ENCODE data around the gene CTIF.

The CTIF gene

DNA sequence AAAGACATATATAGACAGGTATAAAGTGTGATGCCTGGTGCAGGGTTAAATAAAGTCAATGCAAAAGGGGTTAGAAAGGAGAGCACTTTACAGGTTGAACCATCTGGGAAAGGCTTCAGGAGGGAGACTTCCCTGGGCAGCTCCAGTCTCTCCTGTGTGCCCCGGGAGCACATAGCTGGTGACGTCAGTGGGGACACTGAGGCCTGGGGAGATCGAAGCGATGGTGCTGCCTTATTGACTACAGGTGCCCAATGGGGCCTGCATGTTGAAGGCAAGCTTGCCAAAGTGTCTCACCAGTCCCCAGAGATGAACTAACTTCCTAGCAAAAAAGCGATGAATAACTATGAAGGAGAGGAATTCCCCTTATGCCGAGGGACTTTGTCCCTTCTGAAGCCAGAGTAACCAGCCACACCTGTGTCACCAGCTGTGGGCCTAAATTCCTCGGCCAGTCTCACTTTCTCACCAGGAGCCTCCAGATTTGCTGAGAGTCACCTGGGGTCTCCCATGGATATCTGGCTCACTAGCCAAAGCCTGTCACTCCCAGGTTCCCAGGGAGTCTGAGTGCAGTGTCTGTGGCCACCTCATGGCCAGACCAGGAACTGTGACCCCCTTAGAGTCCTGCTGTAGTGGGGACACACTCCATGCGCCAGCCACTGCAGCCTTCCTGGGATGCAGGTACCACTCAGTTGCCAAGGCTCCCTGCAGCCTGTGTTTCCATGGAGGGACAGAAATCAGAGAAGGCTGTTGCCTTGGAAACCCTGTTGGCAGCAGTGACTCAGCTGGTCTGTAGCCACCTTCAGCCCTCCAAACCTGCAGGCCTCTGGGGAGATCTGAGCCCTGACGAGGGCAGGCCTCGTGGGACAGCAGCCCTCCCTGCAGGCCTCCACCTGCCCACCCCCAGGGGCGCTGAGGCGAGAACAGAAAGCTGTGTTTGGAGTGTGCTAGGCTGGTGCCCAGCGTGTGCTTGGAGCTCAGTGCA, 128.7 kb downstream of the CTIF start:
- no peak for DNase-seq (ENCODE audit: low spot score)

DNA sequence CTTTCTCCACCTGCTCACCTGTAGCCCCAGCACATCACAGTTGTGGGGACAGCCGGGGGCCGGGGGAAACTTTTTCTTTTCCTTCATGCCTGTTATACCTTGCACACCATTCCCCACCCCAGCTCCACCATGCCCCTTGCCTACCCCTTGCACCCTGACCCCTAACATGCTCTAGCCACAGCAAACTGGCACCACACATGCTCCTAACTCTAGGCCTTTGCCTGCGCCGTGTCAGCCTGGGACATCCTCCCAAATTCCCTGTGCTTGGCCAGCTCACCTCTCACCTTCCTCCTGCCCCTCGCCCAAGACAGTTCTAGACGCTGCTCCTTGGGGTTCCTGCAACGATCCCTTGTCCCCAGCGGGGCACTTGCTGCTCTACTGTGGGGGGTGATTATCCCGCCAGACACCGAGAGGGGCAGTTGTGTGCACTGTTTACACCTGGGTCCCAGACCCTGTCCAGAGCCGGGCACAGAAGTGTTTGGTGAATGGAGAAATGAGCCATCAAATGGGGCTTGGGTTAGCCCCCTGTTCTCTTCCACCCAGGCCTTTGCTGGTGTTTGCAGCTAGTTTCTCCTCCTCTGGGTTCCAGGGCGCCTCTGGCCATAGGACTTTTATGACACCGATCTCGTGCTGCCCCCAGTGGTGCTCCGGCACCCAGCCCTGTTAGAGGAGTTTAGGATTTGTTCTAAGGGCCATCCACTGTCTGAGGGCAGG, 129.8 kb downstream of the CTIF start:
- no peak for DNase-seq (ENCODE audit: low spot score)

DNA sequence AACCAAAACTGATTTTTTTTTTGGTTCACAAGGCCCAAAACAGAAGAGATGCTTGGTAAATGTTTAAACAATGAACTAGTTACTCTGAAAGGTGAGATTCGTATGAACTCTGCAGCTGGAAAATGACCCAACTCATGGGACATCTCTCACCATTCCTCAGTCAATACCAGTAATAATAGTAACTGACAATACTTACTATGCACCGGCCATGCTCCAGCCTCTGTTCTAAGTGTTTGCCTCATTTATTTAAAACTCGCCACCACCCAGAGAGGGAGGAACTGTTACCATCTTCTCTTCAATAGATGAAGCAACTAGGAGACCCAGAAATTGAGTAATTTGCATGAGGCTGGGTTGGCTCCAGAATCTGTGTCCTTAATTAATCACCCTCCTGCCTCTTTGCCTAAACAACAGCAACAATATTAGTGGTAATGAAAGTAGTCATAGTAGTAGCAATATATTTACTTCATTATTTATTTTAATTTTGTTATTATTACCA, 130.4 kb downstream of the CTIF start:
- no peak for DNase-seq (ENCODE audit: low spot score)

DNA sequence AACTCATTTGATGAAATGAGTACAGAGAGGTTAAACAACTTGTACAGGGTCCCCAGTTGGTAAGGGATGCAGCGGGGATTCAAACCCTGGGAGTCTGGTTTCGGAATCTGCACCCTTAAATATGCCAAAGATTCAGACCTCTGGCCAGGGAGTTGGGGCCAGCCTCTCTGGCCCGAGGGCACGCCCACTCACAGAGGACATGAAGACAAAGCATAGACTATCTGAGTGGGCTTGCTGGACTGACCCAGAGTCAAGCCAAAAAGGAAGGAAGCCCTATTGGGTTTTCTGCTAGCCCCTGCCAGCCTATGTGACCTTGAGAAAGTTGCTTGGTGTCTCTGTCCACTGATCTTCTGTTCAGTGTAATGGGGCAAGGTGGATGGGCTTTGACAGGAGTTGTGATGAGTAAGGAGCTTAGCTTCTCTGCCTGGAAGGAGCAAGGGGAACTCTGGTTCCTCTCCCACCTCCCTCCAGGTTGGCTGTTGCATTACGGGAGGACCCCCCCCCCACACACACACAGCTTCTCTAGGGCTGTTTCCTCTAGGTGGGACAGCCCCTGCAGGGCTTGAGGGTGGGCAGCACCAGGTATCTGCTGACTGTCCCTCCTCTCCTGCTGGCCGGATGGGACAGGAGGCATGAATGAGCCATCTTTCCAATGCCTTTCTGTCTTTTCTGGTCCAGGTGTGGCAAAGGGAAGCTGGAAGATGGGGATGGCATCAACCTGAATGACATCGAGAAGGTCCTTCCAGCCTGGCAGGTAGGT, 131.3 kb downstream of the CTIF start:
- no peak for DNase-seq (ENCODE audit: low spot score)

DNA sequence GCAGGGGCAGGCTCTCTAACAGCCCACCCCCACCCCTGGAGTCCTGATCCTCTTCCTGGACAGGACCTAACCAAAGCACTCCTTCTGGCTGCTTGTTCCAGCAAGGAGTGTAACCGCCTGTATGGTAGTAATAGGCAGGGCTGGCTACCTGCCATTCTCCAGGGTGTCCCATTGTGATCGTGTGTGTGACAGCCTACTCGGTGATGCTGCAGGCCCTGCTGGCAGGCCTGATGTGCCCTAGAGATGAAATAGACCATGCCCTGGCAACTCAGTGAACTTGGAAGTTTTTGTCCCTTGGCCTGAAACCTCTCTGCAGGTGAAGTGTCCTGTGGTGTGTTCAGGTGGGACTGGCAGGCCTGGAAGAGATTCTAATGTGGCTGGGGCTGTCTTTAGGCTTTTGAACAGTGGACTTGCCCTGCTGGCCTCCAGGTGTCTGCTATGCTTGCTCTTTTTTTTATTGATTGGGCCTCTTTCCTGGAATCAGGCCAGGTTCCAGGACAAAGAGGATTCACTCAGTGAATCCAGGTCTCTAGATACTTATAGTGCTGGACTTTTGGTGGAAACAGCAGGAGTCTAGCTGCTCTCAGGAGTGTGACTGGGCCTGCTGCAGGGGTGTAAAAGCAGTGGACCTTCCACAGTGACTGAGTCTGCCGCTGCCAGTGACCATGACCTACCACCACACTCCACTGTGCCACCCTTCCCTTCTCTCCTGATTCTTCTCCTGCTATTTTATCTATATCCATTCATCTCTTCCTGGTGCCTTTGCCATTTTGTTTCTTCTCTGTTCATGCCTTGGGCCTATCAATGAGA, 132.1 kb downstream of the CTIF start:
- DNase-seq (ENCODE audit: low spot score): no peak

DNA sequence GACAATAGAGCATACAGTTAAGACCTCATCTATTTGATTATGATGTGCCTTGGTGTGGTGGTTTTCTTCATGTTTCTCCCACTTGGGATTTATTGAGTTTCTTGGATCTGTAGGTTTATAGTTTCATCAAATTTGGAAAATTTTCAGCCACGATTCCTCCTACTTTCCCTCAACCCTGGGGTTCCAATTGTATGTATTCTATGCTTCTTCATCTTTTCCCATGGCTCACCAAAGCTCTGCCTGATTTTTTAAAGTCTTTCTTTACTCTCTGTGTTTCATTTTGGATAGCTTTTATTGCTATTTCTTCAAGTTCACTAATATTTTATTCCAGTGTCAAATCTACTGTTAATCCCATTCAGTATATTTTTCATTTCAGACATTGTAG, 132.7 kb downstream of the CTIF start:
- no peak for DNase-seq (ENCODE audit: low spot score)

DNA sequence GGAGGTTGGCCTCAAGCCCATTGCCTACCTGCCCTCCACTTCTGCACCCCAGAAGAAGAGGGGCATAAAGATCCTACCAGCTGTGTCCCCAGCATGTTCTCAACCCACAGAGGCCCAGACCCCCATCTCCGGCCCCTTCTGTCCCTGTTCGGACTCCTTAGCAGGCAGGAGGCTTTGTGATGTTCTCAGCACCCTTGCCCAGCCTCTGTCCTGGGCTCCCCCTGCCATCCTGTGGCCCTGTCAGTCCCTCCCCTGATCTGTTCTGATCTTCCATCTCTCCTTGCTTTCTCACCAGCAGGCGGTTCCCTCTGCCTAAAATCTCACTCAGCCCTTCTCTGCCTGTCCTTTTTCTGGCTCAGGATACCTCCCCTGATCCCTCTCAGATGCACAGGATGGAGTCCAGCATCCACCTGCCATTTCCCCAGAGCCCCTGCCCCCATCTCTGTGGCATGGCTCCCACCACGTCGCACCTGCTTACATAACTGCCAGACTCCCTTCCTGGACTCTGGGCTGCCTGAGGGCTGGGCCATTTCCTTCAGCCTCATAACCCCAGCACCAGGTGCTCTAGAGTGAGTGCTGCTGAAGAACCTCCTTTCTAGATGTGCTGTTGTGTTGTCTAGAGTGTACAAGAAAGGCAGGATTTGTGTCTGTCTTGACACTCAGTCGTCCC, 134.0 kb downstream of the CTIF start:
- no peak for DNase-seq (ENCODE audit: low spot score)

DNA sequence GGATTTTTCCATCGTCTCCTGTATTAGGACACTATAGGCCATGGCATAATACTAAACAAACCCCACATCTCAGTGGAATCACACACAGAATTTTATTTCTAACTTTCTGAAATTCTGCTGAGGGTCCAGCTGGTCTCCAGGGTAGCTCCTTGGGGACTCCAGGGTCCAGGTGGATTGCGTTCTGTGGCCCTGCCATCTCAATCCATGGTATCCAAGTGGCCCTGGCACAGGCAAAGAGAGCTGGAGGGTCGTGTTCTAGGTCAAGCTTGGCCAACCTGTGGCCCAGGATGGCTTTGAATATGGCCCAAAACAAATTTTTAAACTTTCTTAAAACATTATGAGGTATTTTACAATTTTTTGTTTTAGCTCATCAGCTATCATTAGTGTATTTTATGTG, 134.6 kb downstream of the CTIF start:
- DNase-seq (ENCODE audit: low spot score): no peak

DNA sequence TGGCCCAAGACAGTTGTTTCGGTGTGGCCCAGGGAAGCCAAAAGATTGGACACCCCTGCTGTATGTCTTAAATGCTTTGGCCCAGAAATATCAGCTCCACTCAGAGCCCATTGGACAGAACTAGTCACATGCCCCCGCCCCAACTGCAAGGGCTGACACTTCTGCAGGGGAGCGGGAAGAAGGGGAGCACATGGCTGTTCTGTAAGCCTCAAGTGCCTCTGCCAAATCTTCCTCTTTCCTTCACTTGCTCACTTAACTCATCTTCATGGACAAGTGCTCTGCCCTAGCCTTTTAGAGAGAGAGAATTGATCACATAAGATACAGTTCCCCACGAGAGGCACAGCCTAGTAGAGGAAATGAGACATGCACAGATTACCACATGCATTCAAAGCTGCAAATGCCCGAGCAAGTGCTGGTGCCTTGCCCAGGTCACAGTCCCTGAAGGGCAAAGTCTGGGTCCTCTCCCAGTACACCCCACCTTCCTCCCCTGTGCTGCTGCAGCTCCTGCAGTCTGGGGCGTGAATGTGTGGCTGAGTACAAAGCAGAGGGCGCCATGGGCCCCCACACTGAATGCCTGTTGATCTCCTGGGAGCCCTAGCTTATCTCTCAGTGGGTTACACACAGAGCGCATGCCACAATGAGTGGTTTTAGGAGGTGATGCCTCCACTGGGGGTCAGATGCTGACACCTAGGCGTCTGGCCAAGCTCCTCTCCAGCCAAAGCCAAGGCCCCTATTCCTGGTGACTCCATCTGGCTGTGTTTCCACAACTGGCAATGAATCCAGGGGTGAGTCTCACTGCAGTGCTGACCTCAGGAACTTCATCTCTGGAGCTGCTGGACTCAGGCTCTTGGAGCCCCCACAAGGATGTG, 135.3 kb downstream of the CTIF start:
- DNase-seq (ENCODE audit: low spot score): peak; percentile 34

DNA sequence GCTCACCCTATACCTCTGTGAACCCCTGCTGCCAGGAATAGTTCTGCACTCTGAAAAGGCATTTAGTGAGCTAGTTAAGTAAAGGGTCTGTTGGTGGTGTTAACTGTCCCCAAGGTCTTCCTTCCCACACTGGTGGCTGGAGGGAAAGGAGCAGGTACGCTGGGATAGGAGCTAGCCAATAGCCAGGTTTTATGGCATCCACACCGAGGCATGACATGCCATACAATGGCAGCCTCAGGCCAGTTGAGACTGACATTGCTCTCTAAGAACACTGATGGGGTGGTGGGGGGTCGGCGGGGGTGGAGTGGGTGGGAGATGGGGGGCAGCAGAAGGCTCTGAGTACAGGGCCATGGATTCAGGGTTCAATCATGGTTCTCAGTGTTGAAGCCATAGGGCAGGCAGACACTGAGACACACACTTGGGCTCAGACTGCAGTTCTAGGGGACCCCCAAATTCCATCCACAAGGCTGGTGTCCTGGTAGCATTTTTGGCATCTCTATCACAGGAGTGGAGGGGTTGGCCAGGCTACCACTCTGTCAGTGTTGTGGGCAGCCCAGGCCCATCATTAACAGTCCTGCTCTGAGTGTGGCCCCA, 136.0 kb downstream of the CTIF start:
- no peak for DNase-seq (ENCODE audit: low spot score)

DNA sequence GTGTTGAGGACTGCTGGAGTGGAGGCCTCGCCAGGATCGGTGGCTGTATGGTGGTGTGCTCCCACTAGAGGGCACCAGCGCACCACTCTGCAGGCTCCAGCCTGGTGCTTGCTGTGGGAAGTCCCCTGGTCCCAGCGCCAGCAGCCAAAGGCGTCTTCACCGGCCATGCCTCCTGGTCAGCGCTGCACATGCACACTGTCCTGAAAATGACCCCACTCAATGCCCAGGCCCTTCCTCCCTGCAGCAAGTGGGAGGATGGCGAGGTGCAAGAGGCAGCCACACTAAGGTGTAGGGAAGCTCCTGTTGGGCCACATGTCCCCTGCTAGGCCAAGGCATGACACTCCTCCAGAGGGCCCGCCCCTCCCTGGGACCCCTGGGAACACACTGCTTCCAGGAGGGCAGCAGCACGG, 136.5 kb downstream of the CTIF start:
- peak; percentile 89 for DNase-seq (ENCODE audit: low spot score)

DNA sequence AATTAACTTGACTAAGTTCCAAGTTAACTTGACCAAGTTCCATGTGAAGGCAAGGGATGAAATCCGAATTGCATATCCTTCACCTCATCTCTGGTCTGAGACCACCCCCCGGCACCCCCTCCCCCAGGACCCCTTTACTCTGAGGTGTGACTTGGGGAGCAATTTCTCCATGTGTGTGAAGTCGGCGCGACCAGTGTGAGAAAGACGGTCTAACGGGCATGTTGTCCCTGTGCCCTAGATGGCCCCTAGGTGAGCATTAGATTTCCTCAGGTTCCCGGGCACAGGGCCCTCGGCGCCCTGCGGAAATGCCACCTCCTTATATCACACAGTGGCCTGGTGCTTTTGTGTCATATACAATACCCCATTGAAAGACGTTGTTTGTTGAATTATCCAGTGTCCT, 137.1 kb downstream of the CTIF start:
- DNase-seq (ENCODE audit: low spot score): no peak

DNA sequence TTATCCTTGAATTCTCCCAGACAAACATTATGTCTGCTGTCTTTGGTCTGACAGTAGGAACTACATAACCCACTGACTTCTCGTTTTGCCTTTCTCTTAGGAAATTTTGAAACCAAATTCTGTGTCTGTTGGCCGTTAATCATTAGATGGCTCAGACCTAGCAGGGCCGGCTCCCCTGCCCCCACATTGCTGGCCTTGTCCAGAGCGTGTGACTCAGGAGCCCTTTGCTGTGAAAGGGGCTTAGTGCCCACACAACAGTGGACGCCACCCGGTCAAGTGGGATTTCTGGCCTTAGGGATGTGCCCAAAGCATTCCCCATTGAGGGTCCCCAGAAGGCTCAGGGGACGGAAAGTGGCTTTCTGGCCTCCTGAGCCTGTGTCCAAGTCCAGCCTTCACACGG, 137.5 kb downstream of the CTIF start:
- DNase-seq (ENCODE audit: low spot score): no peak

DNA sequence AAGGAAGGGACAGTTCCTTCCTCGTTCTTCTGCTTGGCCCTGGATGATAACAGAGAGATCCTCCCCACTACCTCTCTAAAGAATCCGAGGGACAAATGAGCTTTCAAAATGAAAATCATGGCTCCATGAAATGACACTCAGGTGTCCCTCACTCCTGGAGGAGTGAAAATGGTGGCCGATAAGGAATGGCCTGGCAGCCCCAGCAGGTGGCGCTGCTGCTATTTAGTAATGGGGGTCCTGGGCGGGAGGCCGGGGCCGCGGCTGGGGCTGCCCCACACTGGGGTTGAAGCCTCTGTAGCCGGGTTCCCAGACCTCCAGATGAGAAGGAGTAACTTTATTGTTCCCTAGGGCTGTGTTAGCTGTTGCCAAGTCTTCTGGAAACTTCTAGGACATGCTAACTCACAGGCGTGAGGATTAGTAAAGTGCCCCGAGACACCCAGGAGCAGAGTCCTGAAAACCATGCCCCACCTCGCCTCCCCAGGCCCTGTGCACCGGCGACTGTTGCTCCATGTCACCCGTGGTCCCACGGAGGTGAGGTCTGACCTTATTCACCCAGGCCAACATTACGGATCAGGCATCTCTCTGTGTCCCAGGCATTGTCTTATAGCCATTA, 138.0 kb downstream of the CTIF start:
- DNase-seq (ENCODE audit: low spot score): peak; percentile 67

DNA sequence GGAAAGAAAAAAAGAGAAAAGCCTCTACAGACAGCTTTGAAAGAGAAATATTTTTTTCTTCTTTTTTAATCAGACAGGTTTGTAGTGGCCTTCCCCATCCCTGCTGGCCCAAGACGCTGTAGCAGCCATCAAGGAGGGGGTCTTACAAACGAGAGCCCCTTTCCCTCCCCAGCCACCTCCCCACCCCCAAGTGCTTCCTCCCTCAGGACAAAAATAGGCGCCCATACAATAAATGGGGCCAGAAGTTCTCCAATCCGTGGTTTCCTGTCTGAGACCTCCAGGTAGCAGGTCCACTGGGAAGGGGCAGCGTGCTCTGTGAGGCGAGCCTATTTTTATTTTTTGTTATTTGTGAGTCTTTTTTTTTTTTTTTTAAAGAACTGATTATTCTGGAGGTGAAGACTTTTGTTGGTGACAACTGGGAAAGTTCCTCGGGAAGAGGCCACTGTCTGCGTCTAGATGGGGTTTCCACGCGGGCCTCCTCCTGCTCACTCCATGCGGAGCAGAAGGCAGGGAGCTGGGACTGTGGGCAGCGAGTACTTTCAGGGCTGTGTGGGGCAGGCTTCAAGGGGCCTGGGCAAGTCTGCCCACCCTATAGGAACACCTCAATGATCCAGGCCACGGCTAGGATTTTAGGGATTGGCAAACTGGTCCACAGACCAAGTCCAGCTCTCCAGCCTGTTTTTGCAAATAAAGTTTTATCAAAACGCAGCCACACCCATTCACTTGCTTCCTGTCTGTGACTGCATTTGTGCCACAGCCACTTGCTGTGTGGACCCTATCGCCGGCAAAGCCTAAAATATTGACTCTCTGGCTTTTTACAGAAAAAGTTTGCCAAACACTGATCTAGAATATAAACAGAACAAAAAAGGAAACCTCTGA, 139.6 kb downstream of the CTIF start:
- DNase-seq (ENCODE audit: low spot score): no peak

DNA sequence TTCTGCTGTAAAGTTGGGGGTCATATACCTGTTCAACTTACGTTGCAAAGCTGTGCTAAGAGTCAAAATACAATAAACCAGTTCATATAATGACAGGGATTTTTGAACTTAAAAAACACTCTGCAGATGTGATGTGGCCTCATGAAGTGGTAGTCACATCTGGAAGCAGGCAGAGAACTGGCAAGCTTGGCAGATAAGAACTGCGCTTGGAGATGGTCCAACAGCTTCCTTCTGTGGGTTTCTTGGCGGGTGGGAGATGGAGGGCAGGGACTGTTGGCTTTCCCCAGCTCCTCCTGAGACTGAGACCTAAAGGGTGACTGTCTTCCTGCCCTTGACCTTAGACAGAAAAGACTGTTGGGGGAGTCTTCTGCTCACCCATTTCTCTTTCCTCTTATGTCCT, 140.4 kb downstream of the CTIF start:
- DNase-seq (ENCODE audit: low spot score): no peak

DNA sequence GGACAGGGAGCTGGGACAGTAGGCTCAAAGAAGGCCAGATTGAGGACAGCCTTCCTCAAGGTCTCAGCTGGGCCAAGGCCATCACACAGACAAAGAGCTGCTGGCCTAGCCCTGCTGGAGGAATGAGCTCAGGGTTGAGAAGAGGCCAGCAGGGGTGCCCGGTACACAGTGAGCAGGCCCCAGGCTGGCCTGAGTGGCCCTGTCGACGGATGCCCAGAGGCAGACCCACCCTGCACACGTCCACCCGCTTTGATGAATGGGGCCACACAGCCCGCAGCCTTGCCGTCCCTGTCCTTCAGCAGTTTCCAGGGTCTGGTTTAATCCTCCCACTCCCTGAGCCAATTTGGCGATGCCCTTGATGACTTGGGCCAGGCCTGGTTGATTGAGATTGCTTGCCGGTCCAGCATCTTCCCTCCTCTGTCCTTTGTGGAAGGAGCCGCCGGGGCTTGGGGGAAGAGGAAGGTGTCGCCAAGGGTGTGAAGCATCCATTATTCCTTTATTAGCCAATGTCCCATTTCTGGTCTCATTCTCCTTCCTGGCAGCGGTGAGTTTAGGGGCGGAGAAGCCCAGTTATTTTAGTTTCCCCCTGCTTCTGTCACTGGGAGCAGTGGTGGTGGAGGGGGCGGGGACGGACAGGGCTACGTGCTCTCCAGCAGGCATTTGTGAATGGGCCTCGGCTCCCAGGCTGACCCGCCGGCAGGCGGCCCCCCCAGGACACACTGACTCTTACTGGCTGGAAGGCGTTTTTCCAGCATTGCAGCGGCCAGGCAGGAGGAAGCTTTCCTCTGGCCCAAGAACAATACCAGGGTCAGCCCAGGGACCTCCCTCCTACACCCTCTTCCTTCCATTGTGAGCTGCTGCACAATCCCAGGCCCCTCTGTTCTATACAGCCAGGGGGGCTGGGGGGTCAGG, 141.8 kb downstream of the CTIF start:
- DNase-seq (ENCODE audit: low spot score): no peak

All from AG08396 (cell line).